HG03520 (cell line): ENCODE results near the gene GRIN2A.

Experiments used
- ATAC-seq: cut with Tn5 transposase; IDR thresholded peaks from one replicate; pipeline ENCODE4 v1.9.1; 2021; ENCODE audit warnings: mild to moderate bottlenecking, moderate library complexity; ENCODE audit not compliant: unreplicated experiment

GRIN2A gene

GRCh38 chr16:10137341-10137740 lies 44.9 kb downstream of the GRIN2A start:
- ATAC-seq = no peak

GRCh38 chr16:10136916-10137315 lies 45.3 kb downstream of the GRIN2A start:
- ATAC-seq = no peak

GRCh38 chr16:10130538-10130937 lies 51.7 kb downstream of the GRIN2A start:
- no peak for ATAC-seq

GRCh38 chr16:10128397-10129258 lies 53.6 kb downstream of the GRIN2A start:
- ATAC-seq = no peak

- no peak for ATAC-seq
Observed at GRCh38 chr16:10126686-10127085, 55.5 kb downstream of the GRIN2A start.

- no peak for ATAC-seq
Observed at GRCh38 chr16:10123141-10123540, 59.1 kb downstream of the GRIN2A start.

- ATAC-seq = no peak
Observed at GRCh38 chr16:10122546-10122945, 59.7 kb downstream of the GRIN2A start.

GRCh38 chr16:10121897-10122425 lies 60.3 kb downstream of the GRIN2A start:
- ATAC-seq = no peak

GRCh38 chr16:10121491-10121890 lies 60.7 kb downstream of the GRIN2A start:
- ATAC-seq = no peak

GRCh38 chr16:10120953-10121352 lies 61.3 kb downstream of the GRIN2A start:
- no peak for ATAC-seq

GRCh38 chr16:10114409-10114808 lies 67.8 kb downstream of the GRIN2A start:
- no peak for ATAC-seq

GRCh38 chr16:10113248-10113647 lies 69.0 kb downstream of the GRIN2A start:
- no peak for ATAC-seq

- no peak for ATAC-seq
Observed at GRCh38 chr16:10112021-10112420, 70.2 kb downstream of the GRIN2A start.

- no peak for ATAC-seq
Observed at GRCh38 chr16:10111156-10111761, 71.0 kb downstream of the GRIN2A start.

GRCh38 chr16:10110552-10110951 lies 71.7 kb downstream of the GRIN2A start:
- no peak for ATAC-seq

GRCh38 chr16:10107081-10107480 lies 75.1 kb downstream of the GRIN2A start:
- ATAC-seq = no peak

GRCh38 chr16:10103700-10104099 lies 78.5 kb downstream of the GRIN2A start:
- no peak for ATAC-seq

GRCh38 chr16:10103118-10103517 lies 79.1 kb downstream of the GRIN2A start:
- no peak for ATAC-seq

- ATAC-seq = no peak
Observed at GRCh38 chr16:10100829-10101228, 81.4 kb downstream of the GRIN2A start.

- ATAC-seq = no peak
Observed at GRCh38 chr16:10098991-10099390, 83.2 kb downstream of the GRIN2A start.

GRCh38 chr16:10097271-10097670 lies 85.0 kb downstream of the GRIN2A start:
- no peak for ATAC-seq

- no peak for ATAC-seq
Observed at GRCh38 chr16:10093576-10093975, 88.7 kb downstream of the GRIN2A start.
